ENCODE data around the gene MARF1.
"Not testable (repeated sequence)": the region's sequence is repeated elsewhere in the genome, so short reads cannot be mapped to it uniquely, and the experiment has no call there.

MARF1 gene

DNA sequence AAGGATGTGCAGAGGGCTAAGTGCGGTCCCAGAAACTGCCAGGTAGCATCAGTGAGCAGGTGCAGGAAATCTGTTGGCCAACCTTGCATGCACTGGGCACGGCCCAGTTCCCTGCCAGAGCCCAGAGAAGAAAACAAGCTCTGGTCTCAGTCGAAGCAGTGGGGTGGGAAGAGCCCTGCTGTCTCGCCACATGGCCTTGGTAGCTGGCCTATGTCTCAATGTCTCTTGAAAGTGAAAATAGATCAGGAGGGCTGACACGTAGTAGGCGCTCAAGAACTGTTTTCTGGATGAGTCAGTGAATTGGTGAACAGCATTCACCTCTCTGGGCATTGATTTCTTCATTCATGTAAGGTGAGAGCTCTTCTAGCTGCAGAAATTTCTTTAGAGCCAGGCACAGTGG is 90.4 kb downstream of the MARF1 start:
- no peak overlapping the region for H3K4me3 ChIP-seq (ENCODE audit: low read depth, low read length)
- DNase-seq (ENCODE audit: low read depth), result no peak

DNA sequence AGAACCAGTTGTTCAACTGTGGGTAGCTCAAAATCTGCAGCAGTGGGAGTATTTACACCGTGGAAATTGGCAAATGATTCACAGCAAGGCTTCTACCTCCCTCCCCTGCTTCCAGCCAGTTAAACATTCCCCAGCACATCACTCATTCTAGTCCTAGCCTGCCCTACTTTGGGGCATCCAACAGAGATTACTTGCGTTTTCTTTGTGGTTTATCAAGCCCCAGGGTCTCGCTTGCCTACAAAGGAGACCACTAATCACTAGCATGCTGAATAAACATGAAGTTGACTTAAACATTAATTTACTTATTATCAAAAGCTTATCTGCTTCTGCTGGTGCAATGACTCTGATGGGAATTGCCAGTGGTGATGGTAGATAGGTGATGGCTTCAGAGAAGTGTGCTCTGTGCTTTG is 94.5 kb downstream of the MARF1 start:
- H3K4me3 ChIP-seq (ENCODE audit: low read depth, low read length), result no peak overlapping the region
- no peak for DNase-seq (ENCODE audit: low read depth)

DNA sequence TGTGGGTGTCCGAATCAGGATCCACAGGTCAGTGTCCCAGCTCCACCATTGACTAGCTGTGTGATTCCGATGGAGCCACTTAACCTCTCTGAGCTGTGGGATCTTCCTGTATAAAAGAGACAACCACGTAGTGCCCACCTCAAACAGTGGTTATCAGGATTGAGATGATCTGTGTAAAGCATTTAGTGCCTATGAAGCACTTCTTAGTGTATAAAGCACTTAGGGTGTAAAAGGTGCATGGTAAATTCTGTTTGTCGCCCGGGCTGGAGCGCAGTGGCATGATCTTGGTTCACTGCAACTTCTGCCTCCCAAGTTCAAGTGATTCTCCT is 95.2 kb downstream of the MARF1 start:
- no peak overlapping the region for H3K4me3 ChIP-seq (ENCODE audit: low read depth, low read length)
- DNase-seq (ENCODE audit: low read depth), result no peak

DNA sequence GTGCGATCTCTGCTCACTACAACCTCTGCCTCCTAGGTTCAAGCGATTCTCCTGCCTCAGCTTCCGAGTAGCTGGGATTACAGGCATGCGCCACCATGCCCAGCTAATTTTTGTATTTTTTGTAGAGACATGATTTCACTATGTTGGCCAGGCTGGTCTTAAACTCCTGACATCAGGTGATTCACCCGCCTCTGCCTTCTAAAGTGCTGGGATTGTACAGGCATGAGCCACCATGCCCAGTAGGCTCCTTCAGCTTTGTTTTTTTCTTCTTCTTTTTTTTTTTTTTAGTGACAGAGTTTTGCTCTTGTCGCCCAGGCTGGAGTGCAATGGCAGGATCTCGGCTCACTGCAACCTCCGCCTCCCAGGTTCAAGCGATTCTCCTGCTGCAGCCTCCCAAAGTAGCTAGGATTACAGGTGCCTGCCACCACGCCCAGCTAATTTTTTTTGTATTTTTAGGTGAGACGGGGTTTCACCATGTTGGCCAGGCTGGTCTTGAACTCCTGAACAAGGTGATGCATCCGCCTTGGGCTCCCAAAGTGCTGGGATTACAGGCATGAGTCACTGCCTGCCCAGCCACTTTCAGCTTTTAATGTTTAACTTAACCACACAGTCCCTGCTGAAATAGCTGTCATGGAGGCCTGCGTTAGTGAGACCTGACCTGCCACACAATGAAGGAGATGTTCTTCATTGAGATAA is 95.7 kb downstream of the MARF1 start:
- not testable (repeated sequence) for DNase-seq (ENCODE audit: low read depth); H3K4me3 ChIP-seq (ENCODE audit: low read depth, low read length)

DNA sequence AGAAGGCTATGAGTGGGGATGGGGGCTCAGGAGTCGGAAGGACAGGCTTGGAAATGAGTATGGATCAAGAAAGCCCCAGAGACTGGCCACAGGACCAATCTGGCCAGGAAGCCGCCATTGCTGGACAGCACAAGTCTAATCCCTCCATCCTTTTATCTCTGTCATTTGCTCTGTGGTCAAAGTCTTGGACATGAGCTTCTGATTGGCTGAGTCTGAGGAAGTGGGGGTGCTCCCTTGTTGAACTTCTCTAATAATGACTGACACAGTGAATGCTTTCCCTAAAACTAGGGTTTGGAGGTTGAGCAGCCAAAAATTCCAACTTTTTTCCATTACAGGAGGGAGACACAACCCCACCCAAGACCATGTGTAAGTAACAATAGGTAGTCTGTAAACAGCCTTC is 97.4 kb downstream of the MARF1 start:
- DNase-seq (ENCODE audit: low read depth), result no peak
- no peak overlapping the region for H3K4me3 ChIP-seq (ENCODE audit: low read depth, low read length)

DNA sequence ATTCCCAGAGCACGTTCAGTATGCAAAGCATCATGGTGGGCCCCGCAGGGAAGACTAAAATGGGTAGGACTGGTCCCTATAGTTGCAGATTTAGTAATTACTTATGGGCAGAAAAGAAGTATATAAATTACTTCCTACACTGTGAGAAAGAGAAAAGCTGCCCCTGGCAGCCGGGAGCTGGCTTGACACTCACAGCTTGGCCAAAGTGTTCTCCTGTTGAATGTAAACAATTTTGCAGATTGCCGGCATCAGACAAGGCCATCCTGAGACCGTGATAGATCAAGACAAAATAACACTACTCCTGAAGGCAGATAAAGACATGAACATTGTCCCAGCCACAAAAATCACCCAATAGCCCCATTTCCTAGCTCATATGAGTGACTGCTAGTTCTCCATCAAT is 98.5 kb downstream of the MARF1 start:
- H3K4me3 ChIP-seq (ENCODE audit: low read depth, low read length), result no peak overlapping the region
- DNase-seq (ENCODE audit: low read depth), result no peak

Data from skeletal muscle cell (primary cell).